Measurements from ENCODE around the gene TKTL1. TPM values are rescaled to one million over a fixed set of nuclear protein-coding genes. Genes with fewer than 3 reads are reported as not detected.

TKTL1 gene
- total RNA-seq, 1 experiment from 2014 or later, result not detected

- CTCF ChIA-PET, result no interaction called here
- Histone ChIP-seq H3K27me3 (ENCODE audit: control insufficient read depth, insufficient read depth, low read length) (no peaks in the 10 kb centered on the region), H3K36me3 (ENCODE audit: control insufficient read depth, insufficient read depth, low read length) (no peaks in the 10 kb centered on the region; the same call in 1 of the 2 replicates), H3K27ac (ENCODE audit: low read length) (no peak overlapping the region), H3K9me3 (ENCODE audit: control insufficient read depth, insufficient read depth, low read depth, low read length) (no peaks in the 10 kb centered on the region), H3K4me3 (ENCODE audit: low read depth in 2 of 2, low read length in 2 of 2) (no peak overlapping the region), H3K4me1 (ENCODE audit: control insufficient read depth, insufficient read depth, low read length) (peaks cover 14% of the 10 kb centered on the region)
- intact Hi-C loops (cut with micrococcal nuclease; ENCODE audit: unreplicated experiment), result no loop called here
- BruUV-seq (replicated peaks), result no TSS peak
- POLR2A ChIA-PET, result no interaction called here
- ATAC-seq (no peak), DNase-seq (ENCODE audit: low read depth, low spot score) (no peak)
- TF ChIP-seq, protein P1, sequence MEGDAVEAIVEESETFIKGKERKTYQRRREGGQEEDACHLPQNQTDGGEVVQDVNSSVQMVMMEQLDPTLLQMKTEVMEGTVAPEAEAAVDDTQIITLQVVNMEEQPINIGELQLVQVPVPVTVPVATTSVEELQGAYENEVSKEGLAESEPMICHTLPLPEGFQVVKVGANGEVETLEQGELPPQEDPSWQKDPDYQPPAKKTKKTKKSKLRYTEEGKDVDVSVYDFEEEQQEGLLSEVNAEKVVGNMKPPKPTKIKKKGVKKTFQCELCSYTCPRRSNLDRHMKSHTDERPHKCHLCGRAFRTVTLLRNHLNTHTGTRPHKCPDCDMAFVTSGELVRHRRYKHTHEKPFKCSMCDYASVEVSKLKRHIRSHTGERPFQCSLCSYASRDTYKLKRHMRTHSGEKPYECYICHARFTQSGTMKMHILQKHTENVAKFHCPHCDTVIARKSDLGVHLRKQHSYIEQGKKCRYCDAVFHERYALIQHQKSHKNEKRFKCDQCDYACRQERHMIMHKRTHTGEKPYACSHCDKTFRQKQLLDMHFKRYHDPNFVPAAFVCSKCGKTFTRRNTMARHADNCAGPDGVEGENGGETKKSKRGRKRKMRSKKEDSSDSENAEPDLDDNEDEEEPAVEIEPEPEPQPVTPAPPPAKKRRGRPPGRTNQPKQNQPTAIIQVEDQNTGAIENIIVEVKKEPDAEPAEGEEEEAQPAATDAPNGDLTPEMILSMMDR (IDR thresholded peaks at IDR 0.05), result no peak
- TF ChIP-seq TCF7L2 (IDR thresholded peaks at IDR 0.05; ENCODE audit: low read depth, low read length), result no peak
- TF ChIP-seq, protein P2, sequence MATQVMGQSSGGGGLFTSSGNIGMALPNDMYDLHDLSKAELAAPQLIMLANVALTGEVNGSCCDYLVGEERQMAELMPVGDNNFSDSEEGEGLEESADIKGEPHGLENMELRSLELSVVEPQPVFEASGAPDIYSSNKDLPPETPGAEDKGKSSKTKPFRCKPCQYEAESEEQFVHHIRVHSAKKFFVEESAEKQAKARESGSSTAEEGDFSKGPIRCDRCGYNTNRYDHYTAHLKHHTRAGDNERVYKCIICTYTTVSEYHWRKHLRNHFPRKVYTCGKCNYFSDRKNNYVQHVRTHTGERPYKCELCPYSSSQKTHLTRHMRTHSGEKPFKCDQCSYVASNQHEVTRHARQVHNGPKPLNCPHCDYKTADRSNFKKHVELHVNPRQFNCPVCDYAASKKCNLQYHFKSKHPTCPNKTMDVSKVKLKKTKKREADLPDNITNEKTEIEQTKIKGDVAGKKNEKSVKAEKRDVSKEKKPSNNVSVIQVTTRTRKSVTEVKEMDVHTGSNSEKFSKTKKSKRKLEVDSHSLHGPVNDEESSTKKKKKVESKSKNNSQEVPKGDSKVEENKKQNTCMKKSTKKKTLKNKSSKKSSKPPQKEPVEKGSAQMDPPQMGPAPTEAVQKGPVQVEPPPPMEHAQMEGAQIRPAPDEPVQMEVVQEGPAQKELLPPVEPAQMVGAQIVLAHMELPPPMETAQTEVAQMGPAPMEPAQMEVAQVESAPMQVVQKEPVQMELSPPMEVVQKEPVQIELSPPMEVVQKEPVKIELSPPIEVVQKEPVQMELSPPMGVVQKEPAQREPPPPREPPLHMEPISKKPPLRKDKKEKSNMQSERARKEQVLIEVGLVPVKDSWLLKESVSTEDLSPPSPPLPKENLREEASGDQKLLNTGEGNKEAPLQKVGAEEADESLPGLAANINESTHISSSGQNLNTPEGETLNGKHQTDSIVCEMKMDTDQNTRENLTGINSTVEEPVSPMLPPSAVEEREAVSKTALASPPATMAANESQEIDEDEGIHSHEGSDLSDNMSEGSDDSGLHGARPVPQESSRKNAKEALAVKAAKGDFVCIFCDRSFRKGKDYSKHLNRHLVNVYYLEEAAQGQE (IDR thresholded peaks at IDR 0.05; ENCODE audit: insufficient read depth in 1 of 2, low read depth in 2 of 2, low read length in 1 of 2), result no peak
- no peak for TF ChIP-seq SIN3A (IDR thresholded peaks at IDR 0.05; ENCODE audit: borderline replicate concordance, insufficient read depth, low read depth, low read length)
- TF ChIP-seq POLR2AphosphoS5 (IDR thresholded peaks at IDR 0.05; ENCODE audit: low read depth, low read length), result no peak
- in situ Hi-C loops (cut with HindIII; ENCODE audit: low pct_unique_long_range_greater_than_20kb, low sequenced_read_pairs), result no loop called here
These were observed 53.9 kb downstream of the TKTL1 start for GRCh38 chrX:154349359-154349935.

DNA sequence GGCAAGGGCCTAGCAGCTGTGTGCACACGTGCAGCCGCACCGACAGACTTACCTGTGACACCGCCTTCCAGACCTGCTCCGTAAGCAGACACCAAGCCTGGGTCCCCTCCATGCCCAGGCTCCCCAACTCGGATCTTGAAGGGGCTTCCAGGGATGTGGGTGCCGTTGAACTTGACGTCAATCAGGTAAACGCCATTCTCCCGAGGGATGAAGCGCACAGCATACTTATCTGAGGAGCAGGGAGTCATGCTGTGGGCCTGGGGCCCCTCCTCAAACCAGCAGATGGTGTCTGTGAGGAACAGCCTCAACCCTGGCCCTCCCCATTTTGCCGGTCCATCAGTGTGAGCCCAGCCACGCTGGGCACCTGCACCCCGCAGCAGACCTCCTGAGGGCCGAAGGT is 54.4 kb downstream of the TKTL1 start:
- H3K4me1 ChIP-seq (ENCODE audit: control insufficient read depth, insufficient read depth, low read length), result peaks cover 14% of the 10 kb centered on the region
- H3K9me3 ChIP-seq (ENCODE audit: control insufficient read depth, insufficient read depth, low read depth, low read length), result no peaks in the 10 kb centered on the region
- intact Hi-C loops (cut with micrococcal nuclease; ENCODE audit: unreplicated experiment), result no loop called here
- TF ChIP-seq, protein P2 (IDR thresholded peaks at IDR 0.05; ENCODE audit: insufficient read depth in 1 of 2, low read depth in 2 of 2, low read length in 1 of 2), result no peak
- TF ChIP-seq SIN3A (IDR thresholded peaks at IDR 0.05; ENCODE audit: borderline replicate concordance, insufficient read depth, low read depth, low read length) (no peak), TCF7L2 (IDR thresholded peaks at IDR 0.05; ENCODE audit: low read depth, low read length) (no peak), POLR2AphosphoS5 (IDR thresholded peaks at IDR 0.05; ENCODE audit: low read depth, low read length) (no peak)
- TF ChIP-seq, protein P1 (IDR thresholded peaks at IDR 0.05), result no peak
- ChIA-PET CTCF (no interaction called here), POLR2A (no interaction called here)
- BruUV-seq (replicated peaks), result no TSS peak
- in situ Hi-C loops (cut with HindIII; ENCODE audit: low pct_unique_long_range_greater_than_20kb, low sequenced_read_pairs), result no loop called here
- H3K27me3 ChIP-seq (ENCODE audit: control insufficient read depth, insufficient read depth, low read length), result no peaks in the 10 kb centered on the region
- no peaks in the 10 kb centered on the region; the same call in 1 of the 2 replicates for H3K36me3 ChIP-seq (ENCODE audit: control insufficient read depth, insufficient read depth, low read length)
- no peak overlapping the region for H3K27ac ChIP-seq (ENCODE audit: low read length)
- DNase-seq (ENCODE audit: low read depth, low spot score), result no peak
- ATAC-seq, result no peak
- H3K4me3 ChIP-seq (ENCODE audit: low read depth in 2 of 2, low read length in 2 of 2), result no peak overlapping the region

Data from Panc1 (cell line).